T-helper 1 cell (primary cell): ENCODE results near the gene ERMARD.

Experiments used
- DNase-seq, 5 donors: peaks; one replicate each; pipeline ENCODE4 v3.0.0-alpha.2; 2012 to 2020

The ERMARD gene

DNA sequence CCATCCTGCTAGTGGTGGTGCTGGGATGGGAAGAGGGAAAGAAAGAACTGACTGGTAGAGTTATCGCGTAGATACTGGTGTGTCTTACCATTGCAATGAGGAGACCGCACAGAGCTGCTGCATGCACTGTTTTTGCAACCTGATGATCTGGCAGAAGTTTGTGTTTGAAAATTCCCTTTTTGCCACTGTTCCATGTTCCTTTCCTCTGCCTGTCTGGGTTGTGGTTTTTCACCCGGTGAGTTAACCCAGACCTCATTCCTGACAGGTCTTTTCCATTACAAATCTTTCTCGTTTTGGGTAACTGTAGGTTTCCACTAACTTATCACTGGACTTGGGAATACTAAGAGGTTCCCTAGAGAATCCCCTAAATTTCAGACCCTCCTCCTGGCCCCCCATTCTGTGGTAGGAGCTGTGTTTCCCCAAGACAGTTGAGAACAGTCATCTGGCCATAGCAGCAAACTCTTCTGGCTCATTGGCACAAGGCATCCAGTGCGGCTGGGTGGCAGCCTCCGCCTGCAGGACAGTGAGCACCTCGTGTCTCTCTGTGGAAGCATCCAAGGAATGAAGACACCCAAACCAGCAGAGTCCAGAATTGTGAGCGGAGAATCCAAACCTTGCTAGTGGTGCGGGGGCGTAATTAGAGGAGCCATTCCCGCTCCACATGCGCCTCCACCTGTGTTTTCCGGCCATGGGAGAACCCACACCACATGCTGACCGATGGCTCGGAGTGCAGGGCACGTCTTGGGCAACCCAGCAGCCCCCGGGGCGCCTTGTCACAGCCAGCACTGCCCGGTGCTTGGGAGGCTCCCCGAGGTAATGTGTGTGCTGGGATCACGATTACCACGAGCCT is 32.8 kb downstream of the ERMARD start:
- no peak for DNase-seq

DNA sequence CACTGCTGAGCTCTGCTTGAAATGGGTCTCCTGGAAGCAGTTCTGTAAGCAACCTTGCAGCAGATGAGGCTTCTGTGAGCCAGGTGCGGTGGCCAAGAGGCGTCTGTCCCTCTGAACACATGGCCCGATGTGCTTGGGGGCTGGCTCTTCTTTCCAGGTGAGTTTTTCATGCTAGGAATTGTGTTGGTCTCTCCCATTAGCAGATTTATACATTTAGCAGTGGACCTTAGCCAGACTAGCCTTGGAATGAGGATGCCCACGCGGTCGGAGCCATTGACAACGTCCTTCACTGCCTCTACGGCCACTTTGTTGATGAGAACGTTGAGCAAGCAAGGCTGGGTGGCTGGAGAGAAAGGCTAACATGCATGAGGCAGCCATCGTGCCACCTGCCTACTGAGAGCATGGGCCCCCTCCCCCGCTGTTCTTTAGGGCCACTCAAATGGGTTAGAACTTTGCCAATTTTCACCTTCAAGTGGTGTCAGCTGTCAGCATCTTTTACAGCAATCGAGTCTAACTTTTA is 33.5 kb downstream of the ERMARD start:
- no peak for DNase-seq

DNA sequence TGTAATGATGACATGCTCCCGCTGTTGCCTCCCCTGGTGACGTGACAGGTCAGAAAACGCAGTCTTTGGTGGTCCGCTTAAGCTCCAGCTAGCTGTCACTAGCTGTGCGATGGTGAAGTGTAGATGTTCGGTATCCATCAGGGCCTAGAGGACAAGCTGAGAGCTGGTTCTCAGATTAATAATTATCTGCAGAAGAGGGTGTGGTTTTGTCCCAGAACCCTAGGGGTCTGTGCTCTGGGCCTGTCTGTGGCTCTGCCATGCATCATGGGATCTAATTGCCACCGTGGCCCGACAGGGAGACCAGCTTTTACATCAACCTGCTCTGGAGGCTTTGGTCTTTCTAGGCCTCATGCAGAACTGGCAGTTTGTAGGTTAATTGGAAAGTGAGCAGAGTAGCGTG is 34.1 kb downstream of the ERMARD start:
- DNase-seq = no peak

DNA sequence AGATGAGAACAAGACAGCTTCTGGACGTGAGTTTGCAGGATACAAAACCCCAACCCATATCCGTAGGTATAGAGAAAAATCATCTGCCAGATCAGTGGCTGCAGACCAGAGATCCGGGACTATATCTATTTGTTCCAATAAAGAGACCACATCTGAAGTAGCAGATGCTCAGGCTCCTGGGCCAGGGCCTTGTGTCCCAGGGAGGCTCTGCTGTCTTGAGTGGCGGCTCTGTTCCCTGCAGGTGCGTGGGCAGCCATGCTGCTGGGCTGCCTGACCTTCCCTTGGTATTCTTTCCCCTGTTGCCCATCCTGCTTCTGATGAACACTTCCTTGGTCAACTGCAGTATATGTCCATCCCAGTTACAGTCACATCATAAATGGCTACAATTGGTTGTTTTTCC is 34.9 kb downstream of the ERMARD start:
- DNase-seq = no peak

DNA sequence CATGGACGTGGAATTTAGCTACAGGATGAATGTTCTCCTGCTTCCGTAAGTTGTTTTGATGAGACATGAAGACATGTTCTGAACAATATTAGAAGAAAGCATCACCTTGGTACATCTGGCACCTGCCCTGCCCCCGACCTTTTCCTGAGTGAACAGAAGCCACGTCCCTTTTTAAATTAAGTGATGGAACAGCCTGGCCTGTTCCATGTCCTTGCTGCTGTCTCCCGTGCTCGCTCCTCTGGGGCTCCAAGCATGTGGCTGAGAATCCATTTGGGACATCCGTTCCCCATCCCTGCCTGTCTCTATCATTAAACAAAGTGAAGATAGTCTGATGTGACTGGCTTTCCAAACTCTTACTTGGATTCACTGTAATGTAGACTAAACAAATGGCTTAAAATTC is 36.4 kb downstream of the ERMARD start:
- no peak for DNase-seq

DNA sequence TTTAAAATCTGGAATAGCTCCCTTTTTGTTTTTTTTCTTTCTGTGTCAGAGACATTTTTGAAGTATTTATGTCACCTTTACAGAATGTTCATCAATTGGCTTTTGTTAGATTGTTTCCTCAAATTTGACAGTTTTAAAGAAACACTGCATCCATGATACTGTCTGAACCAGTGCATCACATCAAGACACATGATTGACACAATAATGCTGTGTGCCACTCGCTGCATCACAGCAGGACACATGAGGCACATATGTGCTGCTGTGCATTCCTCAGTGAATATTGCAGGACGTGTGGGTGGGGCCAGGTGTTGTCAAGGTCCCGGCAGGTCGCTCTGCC is 37.4 kb downstream of the ERMARD start:
- no peak for DNase-seq

DNA sequence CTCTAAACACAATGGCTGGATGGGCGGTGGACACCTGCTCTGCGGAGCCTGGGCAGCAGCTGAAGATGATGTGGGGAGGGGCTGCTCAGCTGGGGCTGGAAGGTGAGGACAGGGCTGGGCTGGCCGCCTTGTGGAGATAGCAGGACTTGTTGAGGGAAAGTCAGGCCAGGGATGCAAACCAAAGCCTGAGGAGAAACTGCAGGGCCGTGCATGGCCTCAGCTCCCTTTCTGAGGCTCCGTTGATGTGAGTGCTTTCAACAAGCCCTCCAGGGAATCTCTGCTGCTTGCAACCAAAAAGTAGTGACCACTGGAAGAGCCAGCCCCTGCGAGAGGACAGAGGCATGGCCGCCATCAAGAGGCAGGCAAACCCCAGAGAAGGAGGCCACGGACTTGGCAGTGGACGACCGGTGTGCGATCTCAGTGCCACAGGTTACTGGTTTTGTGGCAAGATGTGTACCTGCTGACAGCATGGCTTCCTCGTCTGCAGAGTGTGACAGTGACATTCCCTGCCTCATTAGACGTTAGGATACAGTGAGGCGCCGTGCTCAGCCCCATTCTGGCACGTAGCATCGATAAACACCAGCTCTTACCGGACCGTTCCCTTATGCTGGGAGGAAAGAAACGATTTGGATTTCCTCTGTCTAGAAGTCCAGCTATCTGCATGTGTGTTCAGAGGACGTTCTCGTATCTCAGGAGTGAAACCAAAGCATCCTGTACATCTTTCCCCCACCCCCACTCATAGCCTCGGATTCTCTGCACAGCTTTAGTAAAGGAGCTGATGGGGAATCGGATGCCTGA is 37.9 kb downstream of the ERMARD start:
- no peak for DNase-seq

DNA sequence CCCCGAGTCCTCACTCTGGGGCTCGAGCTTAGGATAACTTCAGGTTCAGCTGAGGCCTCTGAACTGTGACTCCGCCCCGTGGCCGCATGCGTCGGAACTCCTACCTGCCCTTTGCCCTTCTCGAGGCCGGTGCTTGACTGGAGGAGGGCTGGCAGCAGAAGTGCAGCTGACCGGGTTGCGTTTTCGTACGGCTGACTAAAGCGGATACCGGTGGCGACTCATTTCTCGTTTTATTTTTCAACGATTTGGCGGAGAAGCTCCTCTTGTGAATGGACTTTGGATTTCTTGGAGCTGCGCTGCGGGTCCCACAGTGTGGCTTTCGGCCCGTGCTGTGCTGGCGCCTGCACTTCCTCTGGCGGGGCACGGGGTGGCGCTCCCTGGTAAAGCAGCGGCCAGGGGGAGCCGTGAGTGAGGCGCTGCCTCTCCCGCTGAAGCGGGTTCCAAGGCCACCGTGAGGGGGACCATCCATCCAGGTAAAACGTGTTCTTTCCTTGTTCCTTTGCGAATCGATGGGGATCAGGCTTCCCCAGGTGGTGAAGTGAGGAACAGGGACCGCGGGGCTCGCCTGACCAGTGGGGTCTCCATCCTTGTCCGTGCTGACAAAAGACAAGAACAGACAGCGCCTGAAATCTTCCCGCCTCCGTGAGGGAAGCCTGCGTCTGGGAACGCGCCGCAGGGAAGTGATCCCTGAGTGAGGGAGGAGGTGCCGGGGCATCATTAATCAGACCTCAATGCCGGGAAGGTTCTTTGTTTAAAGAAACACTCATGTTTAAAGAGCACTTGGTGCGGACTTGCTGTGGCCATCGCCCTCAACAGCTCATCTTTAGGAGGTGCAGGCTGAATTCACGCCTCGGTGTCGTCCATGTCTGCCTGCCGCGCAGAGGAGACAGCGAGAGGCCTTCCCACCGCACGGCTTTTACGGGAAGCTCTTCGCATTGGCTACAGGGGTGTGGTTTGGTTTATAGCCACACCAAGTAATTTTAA is 38.8 kb downstream of the ERMARD start:
- peak; percentile 44 to 71 (median 60) for DNase-seq

DNA sequence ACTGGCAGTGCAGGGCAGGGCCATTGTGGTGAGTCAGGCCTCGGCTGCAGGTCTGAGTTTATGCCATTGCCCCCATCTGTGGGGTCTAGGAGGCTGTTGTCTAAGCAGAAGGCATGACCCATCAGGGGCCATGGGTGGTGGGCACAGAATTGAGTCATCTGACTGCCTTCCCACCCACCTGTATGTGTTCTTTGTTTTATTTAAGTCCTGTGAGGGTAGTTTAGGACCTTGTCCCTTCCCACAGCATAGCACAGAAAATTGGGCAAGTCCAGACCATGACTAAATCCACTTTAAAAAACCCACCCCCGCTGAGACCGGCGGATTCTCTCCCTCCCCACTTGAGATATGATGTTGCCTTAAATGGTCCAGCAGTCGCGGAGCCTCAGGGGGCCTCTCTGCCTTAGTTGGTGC is 40.3 kb downstream of the ERMARD start:
- DNase-seq = no peak

DNA sequence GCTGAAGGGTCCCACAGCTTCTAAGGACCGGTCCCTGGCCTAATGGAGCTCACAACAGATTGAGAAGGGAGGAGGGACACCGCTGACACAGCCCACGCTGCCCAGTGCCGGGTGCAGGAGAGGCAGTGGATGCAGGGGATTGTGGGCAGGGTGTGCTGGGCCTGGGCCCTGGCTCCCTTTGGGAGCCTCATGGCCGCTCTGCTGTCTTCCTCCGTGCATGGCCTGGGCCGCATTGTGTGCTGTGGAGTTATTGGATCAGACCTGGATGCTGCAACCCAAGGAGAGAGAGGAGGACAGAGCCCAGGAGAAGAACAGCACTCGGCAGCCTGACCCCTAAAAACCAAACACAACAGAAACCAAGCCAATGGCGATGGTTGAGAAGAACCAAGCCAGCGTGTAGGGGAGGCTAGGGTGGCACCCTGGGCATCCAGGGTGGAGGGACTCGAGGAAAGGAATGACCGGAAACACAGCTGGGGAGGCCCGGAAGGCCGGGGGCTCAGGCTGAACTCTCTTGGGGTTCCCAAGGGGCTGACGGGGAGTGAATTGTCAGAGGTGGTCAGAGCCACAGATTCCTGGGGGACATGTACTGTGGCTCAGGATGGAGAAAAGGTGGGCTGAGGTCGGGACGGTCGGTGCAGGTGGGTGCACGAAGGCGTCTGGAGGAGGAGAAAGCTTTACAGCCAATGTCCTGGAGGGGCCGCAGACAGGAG is 41.0 kb downstream of the ERMARD start:
- no peak for DNase-seq

DNA sequence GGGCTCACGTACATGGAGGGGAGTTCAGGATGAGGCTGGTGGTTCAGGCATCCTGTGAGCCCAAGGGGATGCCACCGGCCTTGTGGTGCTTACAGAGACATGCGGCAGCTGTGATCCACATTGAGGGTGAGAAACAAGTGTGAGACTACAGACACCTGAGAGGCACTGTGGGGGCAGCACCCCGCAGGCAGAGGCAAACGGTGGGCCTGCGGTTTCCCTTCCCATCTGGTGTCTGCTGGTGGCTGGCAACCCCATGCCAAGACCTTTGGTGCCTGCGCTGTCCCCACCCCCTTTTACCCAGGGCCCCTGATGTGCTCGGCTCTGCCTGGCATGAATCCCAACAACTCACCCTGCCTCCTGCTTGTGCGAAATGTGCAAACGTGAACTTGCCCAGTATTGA is 42.0 kb downstream of the ERMARD start:
- no peak for DNase-seq

DNA sequence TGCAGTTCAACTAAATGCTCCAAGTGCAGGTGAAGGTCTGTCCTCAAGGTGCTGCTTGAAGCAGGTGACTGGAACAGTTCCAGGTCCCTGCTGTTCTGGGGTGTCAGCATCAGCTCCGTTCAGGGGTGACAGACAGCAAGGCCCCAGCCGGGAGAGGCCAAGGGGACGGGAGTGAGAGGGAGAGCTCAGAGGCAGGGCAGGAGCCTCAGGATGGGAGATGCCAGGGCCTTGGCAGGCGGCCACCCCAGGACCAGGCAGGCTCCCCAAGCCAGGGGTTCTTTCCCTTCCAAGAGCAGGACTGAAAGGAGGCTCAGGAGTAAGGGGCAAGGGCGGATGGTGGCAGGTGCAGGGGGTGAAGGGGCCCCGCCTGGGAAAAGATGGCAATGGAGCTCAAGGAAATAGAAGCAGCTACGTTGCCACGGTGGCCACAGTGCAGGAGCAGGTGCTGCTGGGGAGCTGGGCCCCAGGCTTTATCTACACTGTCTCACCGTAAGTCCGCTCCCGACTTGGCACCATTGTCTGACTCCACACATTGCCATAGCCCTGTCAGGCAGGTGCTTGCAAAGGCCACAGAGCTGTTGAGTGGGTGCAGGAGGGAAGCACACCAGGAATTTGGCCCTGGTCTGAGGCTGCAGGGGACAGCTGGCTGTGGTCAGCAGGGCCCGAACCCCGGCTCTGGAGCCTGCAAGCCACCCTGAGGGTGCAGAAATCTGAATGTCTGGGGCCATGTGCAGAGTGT is 43.1 kb downstream of the ERMARD start:
- DNase-seq = no peak

DNA sequence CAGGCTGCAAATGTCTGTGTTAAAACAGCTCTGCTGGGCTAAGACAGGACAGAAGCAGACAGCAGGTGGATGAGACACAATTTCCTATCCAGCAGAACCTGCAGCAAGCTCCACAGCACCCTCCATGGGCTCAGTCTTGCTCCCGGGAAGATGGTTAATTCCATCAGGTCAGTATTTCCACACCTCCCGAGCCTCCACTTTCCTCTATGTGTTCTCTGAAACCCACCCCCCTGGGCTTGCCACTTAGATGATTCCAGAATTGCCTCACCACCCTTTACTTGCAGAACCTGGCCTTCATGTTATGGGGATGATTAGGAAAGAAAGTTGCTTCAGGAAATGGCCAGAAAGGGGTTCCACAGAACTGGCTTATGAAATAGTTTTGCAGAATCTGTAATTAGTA is 43.8 kb downstream of the ERMARD start:
- no peak for DNase-seq

DNA sequence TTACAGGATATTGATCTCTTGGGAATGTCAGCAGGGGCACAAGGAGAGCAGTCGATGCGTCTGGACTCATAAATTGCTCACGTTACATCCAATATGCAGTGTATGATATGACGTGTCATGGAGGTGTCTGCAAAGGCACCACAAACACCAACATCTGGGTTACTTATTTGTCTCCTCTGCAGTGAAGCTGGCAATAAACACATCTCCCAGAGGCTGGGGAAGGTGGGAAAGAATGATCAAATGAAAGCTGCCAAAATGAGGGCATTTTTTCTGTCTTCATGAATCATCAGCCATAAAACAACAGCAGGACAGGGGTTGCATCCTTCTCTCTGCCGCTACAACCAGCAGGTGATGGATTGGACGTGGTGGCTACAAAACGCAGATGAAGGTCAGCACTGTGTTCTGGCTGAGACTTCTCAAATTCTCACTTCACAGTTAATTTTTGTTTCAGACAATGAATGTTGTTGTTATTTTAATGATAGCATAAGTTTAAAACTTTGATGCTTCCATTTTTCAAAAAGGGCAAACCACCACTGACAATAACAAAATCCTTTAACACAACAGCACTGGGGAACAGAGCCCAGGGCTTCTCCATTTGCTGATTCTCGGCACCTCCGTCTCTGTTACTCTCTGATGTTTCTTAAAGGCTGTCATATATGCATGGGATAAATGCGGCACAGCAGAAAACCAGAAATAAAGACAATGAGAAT is 47.5 kb downstream of the ERMARD start:
- DNase-seq = no peak

DNA sequence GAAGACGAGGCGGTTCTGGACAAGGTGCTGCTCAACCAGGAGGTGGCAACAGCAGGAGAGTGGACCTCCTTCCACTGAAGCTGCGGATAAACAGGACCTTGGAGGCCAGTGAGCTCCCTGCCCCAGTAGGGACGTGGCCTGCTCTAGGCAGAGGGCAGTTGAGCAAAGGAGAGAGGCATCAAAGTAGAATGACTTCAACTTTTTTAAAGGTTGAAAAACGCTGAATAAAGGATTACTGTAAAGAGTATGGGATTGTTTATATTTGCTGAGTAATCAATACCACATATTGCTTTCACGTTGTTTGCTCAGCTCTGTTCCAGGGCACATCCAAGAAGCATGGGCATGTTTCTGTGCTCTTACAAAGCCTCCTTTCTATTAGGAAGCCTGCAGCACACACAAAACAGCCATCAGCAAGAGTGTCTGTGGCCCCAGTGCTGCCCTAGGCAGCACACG is 48.1 kb downstream of the ERMARD start:
- no peak for DNase-seq

DNA sequence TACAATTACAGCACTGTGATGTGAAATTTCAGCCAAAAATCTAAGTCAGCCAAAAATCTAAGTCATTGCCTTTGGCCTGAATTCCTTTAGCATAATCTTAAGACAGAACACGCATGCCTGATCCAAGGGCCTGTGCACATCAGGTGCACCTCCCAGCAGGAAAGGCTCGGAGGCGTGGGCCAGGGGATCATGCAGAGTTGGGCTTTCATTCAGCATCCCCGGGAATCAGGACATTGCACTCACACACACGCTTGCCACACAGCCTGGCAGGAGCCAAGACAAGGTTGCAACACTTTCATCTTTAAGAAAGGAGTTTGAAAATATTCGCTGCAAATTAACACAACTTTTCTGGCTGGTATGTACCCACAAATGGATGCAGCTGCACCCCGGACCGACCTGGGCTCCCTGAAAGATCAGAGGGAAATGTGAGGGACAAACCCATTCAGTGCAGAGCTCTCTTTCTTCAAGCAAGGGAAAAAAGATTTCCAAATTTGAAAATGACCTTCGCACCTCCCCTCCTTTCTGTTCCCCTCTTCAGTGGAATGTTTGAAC is 48.8 kb downstream of the ERMARD start:
- DNase-seq = no peak

DNA sequence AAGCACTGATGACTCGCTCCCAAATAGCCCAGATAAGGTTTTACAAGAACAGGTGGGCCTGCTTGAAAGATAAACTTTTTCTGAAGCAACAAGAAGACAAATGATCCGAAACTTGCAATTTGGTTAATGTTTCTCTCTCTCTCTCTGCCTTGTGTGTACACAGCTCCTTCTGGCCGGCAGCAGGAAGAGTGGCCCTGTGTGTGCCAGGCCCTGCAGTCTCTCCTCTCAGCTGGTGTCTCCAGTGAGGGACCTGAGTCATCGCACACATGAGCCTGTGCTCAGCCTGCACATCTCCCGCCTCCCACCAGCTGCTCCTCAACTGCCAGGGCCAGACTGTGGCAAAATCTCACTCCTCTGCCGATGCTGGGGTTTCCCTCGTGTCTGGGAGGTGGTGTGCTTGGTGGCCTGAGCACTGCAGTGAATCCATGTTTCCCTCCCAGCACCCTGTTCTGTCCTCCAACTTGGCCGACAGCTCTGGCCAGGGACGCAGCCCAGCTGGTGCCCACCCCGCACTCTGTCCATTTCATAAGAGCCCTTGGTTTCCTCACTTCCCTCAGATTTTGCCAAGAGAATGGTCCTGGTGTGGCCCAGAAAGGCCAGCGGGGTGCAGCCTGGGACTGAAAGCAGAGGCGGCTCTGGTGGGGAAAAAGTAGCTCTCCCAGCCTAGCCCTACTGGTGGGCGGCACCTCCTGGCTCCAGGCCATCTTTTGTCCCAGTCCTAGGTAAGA is 49.4 kb downstream of the ERMARD start:
- DNase-seq = no peak

DNA sequence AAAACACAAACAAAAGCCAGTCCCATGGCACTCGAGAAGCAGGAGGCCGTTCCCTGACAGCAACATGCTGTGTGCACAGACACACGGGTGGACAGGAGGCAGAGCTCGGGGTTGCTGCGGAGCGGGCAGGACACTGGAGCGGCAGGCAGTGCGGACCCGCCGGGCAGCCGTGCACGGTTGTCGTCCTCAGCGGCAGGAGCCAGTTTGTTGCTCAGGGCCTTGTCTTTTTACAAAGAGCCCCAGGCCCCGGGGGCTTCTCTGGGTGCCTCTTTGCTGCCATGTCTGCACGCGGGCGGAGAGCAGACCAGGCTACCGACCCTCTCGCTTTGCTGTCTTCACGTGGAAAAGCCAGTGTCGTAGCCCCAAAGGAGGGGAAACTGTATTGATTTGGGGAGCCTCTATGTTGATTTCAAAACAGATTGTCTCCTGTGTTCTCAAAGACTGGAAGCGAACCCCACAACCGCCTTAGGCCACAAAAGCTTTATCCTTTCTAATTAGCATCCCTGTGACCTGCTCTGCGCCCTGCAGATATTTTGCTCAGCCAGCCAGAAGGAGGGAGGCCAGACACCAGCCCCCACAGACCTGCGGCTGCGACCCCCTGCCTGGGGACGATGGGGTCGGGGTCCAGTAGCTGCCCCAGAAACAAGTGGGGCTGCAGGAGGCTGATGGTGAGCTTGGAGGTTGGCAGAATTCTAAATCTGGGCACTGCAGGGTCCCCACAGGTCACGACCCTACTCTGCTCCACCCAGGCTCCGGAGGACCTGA is 50.2 kb downstream of the ERMARD start:
- no peak for DNase-seq

DNA sequence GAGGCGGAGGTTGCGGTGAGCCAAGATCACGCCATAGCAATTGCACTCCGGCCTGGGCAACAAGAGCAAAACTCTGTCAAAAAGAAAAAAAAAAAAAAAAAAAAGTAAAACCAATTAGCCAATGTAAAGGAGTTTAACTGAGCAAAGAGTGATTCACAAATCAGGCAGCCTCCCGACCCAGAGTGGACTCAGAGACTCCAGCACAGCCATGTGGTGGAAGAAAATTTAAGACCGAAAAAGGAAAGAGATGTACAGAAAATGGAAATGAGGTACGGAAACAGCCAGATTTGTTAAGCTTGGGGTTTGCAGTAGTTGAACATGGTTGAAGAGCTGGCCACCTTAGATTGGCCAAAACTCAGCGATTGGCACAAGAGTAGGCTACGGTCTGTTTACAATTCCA is 51.4 kb downstream of the ERMARD start:
- no peak for DNase-seq
